Measurements from ENCODE around the gene NPM3. TPM values are rescaled to one million over a fixed set of nuclear protein-coding genes. Genes with fewer than 3 reads are reported as not detected.

Gene NPM3
- total and polyA plus RNA-seq, 2 of the 13 experiments (the other 11 are each of a cell fraction or from before 2014, with no cell fraction given): 47.6 to 129 TPM

- TF ChIP-seq SMARCC2 (IDR thresholded peaks at IDR 0.05) (no peak), SMARCE1 (IDR thresholded peaks at IDR 0.05; ENCODE audit: borderline replicate concordance) (no peak), CBX5 (CRISPR knock-in tag; IDR thresholded peaks at IDR 0.05; ENCODE audit: borderline replicate concordance) (0 out of 2 replicates have a peak, but pooled peaks have one; percentile 4), PAWR (CRISPR knock-in tag; IDR thresholded peaks at IDR 0.05; ENCODE audit: borderline replicate concordance) (no peak), ZNF569 (CRISPR knock-in tag; IDR thresholded peaks at IDR 0.05; ENCODE audit: borderline replicate concordance) (no peak; the same call in 1 of the 2 replicates), STAG1 (CRISPR knock-in tag; IDR thresholded peaks at IDR 0.05) (no peak), DPF2 (CRISPR knock-in tag; IDR thresholded peaks at IDR 0.05; ENCODE audit: borderline replicate concordance, low read depth) (no peak), DNMT3B (CRISPR knock-in tag; conservative IDR thresholded peaks at IDR 0.05) (no peak), CHD4 (IDR thresholded peaks at IDR 0.05; ENCODE audit: borderline replicate concordance, low read length) (no peak), ZNF772 (CRISPR knock-in tag; IDR thresholded peaks at IDR 0.05) (peak; percentile 75; the same call in 1 of the 2 replicates), ZNF7 (CRISPR knock-in tag; IDR thresholded peaks at IDR 0.05) (no peak), DRAP1 (CRISPR knock-in tag; IDR thresholded peaks at IDR 0.05) (peak; percentile 61), SNAPC5 (CRISPR knock-in tag; IDR thresholded peaks at IDR 0.05; ENCODE audit: borderline replicate concordance) (no peak), ATAD3A (CRISPR knock-in tag; IDR thresholded peaks at IDR 0.05) (no peak), SP1 (IDR thresholded peaks at IDR 0.05) (no peak), SP1 (CRISPR knock-in tag; IDR thresholded peaks at IDR 0.05) (peak; percentile 60), PATZ1 (CRISPR knock-in tag; IDR thresholded peaks at IDR 0.05) (peak; percentile 72), HOXA9 (CRISPR knock-in tag; IDR thresholded peaks at IDR 0.05; ENCODE audit: borderline replicate concordance) (no peak), HOXA3 (CRISPR knock-in tag; IDR thresholded peaks at IDR 0.05) (no peak), ZNF564 (CRISPR knock-in tag; IDR thresholded peaks at IDR 0.05) (no peak), YY1 (IDR thresholded peaks at IDR 0.05; ENCODE audit: insufficient read depth, insufficient replicate concordance, low read depth, low read length) (no peak), ATF7-NPFF (CRISPR knock-in tag; IDR thresholded peaks at IDR 0.05; ENCODE audit: low read depth) (no peak; the same call in 1 of the 2 replicates), MED13 (CRISPR knock-in tag; IDR thresholded peaks at IDR 0.05) (no peak), KLF15 (CRISPR knock-in tag; IDR thresholded peaks at IDR 0.05; ENCODE audit: borderline replicate concordance) (no peak), NKX3-1 (CRISPR knock-in tag; IDR thresholded peaks at IDR 0.05) (peak; percentile 47; the same call in 1 of the 2 replicates)
- TF ChIP-seq, protein P1, sequence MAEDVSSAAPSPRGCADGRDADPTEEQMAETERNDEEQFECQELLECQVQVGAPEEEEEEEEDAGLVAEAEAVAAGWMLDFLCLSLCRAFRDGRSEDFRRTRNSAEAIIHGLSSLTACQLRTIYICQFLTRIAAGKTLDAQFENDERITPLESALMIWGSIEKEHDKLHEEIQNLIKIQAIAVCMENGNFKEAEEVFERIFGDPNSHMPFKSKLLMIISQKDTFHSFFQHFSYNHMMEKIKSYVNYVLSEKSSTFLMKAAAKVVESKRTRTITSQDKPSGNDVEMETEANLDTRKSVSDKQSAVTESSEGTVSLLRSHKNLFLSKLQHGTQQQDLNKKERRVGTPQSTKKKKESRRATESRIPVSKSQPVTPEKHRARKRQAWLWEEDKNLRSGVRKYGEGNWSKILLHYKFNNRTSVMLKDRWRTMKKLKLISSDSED (CRISPR knock-in tag; IDR thresholded peaks at IDR 0.05): no peak
- TF ChIP-seq, protein P2, sequence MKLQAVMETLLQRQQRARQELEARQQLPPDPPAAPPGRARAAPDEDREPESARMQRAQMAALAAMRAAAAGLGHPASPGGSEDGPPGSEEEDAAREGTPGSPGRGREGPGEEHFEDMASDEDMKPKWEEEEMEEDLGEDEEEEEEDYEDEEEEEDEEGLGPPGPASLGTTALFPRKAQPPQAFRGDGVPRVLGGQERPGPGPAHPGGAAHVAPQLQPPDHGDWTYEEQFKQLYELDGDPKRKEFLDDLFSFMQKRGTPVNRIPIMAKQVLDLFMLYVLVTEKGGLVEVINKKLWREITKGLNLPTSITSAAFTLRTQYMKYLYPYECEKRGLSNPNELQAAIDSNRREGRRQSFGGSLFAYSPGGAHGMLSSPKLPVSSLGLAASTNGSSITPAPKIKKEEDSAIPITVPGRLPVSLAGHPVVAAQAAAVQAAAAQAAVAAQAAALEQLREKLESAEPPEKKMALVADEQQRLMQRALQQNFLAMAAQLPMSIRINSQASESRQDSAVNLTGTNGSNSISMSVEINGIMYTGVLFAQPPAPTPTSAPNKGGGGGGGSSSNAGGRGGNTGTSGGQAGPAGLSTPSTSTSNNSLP (IDR thresholded peaks at IDR 0.05; ENCODE audit: low read depth, low read length): no peak
Observed at GRCh38 chr10:101818119-101818871, 35.0 kb upstream of the NPM3 start, which contains the start of gene OGA (continued).

Measured in HepG2 (cell line).